GM19025 (cell line): ENCODE data around the gene FSTL1.

ENCODE experiments used
- ATAC-seq: cut with Tn5 transposase; IDR thresholded peaks from one replicate; pipeline ENCODE4 v1.9.1; 2021; ENCODE audit warnings: mild to moderate bottlenecking, low read depth, moderate library complexity; ENCODE audit not compliant: unreplicated experiment

Gene FSTL1

GRCh38 chr3:120450600-120451271, at the start of gene FSTL1:
FSTL1 (minus strand) TSS chr3:120450992; CDS start chr3:120450746, 246 bp downstream.
- no peak for ATAC-seq

GRCh38 chr3:120498556-120499346, 48.0 kb upstream of the FSTL1 start:
- no peak for ATAC-seq

GRCh38 chr3:120497818-120498217, 47.0 kb upstream of the FSTL1 start:
- ATAC-seq = no peak

- ATAC-seq = no peak
These were observed 46.5 kb upstream of the FSTL1 start for GRCh38 chr3:120497336-120497735.

GRCh38 chr3:120496278-120497002, 45.6 kb upstream of the FSTL1 start:
- no peak for ATAC-seq

GRCh38 chr3:120495809-120496208, 45.0 kb upstream of the FSTL1 start:
- ATAC-seq = no peak

GRCh38 chr3:120492103-120492502, 41.3 kb upstream of the FSTL1 start:
- no peak for ATAC-seq

GRCh38 chr3:120489421-120489820, 38.6 kb upstream of the FSTL1 start:
- ATAC-seq = no peak

GRCh38 chr3:120488296-120488695, 37.5 kb upstream of the FSTL1 start:
- ATAC-seq = no peak

GRCh38 chr3:120487191-120487650, 36.4 kb upstream of the FSTL1 start:
- no peak for ATAC-seq

- ATAC-seq = no peak
These were observed 30.3 kb upstream of the FSTL1 start for GRCh38 chr3:120481081-120481480.

- ATAC-seq = no peak
These were observed 27.0 kb upstream of the FSTL1 start for GRCh38 chr3:120477781-120478180.

GRCh38 chr3:120475722-120476377, 25.1 kb upstream of the FSTL1 start:
- no peak for ATAC-seq

- no peak for ATAC-seq
These were observed 23.3 kb upstream of the FSTL1 start for GRCh38 chr3:120473896-120474675.

GRCh38 chr3:120473389-120473788, 22.6 kb upstream of the FSTL1 start:
- ATAC-seq = no peak

- no peak for ATAC-seq
These were observed 21.5 kb upstream of the FSTL1 start for GRCh38 chr3:120472121-120472844.

GRCh38 chr3:120471643-120472042, 20.9 kb upstream of the FSTL1 start:
- ATAC-seq = no peak

- no peak for ATAC-seq
These were observed 20.1 kb upstream of the FSTL1 start for GRCh38 chr3:120470870-120471269.

GRCh38 chr3:120469882-120470301, 19.1 kb upstream of the FSTL1 start:
- no peak for ATAC-seq
